ENCODE data around the gene DCTN3.

DCTN3 gene

DNA sequence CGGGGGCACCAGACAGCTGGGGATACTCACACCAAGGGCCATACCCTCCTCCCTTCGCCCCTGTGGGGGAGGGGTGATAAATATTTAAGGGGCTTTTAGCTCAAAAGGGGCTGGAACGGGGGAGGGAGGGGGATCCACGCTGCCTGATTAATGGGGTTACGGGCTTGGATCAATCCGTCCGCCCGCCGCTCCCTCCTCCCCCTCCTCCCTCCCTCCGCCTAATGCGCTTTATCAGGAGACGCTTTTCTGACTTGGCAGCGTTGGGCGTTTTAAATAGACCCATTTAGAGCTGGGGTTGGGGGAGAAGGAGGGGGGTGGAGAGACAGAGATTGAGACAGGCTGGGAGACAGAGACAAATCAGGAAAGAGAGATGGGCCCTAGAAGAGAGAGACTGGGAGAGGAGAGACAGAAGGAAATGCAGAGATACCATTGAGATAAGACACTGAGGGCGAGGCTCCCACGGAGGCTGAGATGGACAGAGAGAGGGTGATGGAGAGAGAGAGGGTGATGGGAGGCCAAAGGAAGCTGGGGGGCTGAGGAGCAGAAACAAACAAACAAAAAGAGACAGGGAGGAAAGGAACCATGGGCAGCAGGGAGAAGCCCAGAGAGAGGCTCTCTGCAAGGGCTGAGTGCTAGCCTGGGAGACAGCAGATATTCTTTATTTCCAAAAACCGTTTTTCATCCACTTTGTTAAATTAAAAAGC lies 41.0 kb downstream of the DCTN3 start:
- POLR2A ChIA-PET: no interaction called here
- Histone ChIP-seq H3K27ac (ENCODE audit: insufficient read depth in 1 of 2, low read depth in 1 of 2, low read length in 2 of 2, poor library complexity in 1 of 2, severe bottlenecking in 2 of 2) (no peak overlapping the region), H3K4me1 (ENCODE audit: control extremely low read depth in 1 of 4, control insufficient read depth in 4 of 4, insufficient read depth in 4 of 4, low read length in 3 of 4) (peaks cover 0 to 11% (median 8%) of the 10 kb centered on the region in 4 experiments), H3K9me3 (ENCODE audit: control extremely low read depth in 1 of 5, control insufficient read depth in 4 of 5, insufficient read depth in 2 of 5, low read depth in 1 of 5, low read length in 4 of 5) (no peaks in the 10 kb centered on the region), H3K4me3 (ENCODE audit: control insufficient read depth in 1 of 7, extremely low read depth in 1 of 7, insufficient read depth in 4 of 7, low read depth in 2 of 7, low read length in 6 of 7) (no peak overlapping the region), H3K36me3 (ENCODE audit: control insufficient read depth in 4 of 4, insufficient read depth in 4 of 4, low read length in 3 of 4) (no peaks in the 10 kb centered on the region), H3K27me3 (replicated peaks in 2 of 5; ENCODE audit: control insufficient read depth in 4 of 5, insufficient read depth in 5 of 5, low read length in 4 of 5) (peaks cover 0 to 91% (median 50%) of the 10 kb centered on the region in 5 experiments)
- DNase-seq: no peak
- WGBS (ENCODE audit: insufficient coverage): 8% methylated on average over 4 of the region's 17 CpGs
- CTCF ChIA-PET: interaction anchor here (0.7 to 2.1 kb wide), 4 partner anchors 11 to 55 kb away, joined by 4 to 6 read pairs (median 5); no protein-coding TSS in a partner anchor

DNA sequence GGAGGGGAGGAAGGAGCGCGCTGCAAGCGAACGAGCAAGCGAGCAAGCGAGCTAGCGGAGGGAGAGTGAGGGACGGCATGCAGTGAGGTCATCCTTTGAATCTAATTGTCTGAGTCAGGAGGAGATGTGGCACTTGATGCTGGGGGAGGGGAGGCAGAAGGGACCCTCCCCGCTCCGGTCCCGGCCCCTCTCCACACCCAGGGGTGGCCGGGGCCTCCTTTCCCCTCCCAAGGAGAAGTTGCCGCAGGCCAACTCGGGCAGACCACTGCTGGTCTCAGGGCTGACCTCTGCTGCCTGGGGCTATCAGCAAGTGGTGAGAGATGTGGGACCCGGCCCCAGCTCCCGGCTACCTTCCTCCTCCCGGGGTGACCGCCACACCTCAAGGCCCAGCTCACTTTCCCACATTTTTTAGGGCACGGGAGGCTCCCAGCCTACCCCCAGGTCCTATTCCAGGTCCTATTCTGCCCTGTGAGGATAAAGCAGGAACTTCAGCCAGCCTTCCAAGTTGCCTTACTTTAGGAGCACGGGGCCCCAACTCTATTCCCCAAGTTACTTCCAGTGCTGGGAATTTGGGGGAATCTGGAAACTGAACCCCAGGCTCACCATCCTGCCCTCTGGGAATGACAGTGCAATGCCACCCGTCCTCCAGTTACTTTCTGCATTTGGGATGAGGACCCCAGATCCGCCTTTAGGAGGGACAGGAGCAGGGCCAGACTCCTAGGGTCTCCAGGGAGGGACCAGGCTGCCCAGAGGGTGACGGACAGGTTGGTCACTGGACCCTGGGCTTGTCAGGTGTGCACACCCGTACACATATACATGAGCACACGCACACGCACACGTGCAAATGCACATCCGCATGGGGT lies 41.8 kb downstream of the DCTN3 start:
- POLR2A ChIA-PET: interaction anchor here (0.8 kb wide), 1 partner anchor 11 kb away, joined by 3 read pairs; the partner anchor contains the start of gene CNTFR
- H3K27ac ChIP-seq (ENCODE audit: insufficient read depth in 1 of 2, low read depth in 1 of 2, low read length in 2 of 2, poor library complexity in 1 of 2, severe bottlenecking in 2 of 2): no peak overlapping the region

DNA sequence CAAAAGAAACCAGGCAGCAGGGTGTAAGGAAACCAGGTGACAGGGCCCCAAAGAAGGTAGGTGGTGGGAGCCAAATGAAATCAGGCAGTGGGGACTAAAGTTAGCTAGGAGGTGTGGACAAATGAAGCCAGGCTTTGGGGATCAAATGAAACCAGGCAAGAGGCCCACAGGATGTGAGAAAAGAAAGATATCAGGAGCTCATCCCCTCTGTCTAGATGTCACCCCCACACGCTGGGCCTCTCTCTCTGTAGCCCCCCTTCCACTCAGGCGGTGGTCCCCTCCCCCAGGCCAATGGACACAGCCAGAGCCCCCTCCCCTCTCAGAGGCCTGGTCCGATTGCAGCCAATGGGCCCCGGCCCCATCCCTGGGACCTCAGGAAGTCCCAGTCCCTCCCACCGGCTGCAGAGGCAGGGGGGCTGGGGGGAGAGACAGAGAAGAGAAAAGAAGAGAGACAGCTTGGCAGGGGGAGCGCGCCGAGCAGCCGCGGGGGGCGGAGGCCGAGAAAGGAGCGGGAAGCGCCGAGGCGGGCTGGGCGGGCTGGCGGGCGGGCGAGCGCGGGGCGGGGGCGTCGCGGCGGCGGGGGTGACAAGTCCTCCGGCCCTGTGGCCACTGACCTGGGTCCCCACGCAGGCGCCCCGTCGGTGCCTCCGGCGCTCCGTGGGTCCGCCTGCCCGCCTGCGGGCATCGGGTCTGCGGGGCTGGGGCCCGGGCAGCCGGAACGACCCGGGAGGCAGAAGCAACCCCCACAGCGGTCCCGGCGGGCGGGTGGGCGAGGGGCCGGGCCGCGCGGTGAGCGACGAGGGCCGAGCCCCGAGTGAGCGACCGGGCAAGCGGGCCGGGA lies 42.7 kb downstream of the DCTN3 start:
- Histone ChIP-seq H3K4me3 (ENCODE audit: control insufficient read depth in 1 of 7, extremely low read depth in 1 of 7, insufficient read depth in 4 of 7, low read depth in 2 of 7, low read length in 6 of 7) (peak overlapping the region in 3 of 7 experiments; percentile 24 to 57 (median 36)), H3K36me3 (ENCODE audit: control insufficient read depth in 4 of 4, insufficient read depth in 4 of 4, low read length in 3 of 4) (no peaks in the 10 kb centered on the region), H3K27me3 (replicated peaks in 2 of 5; ENCODE audit: control insufficient read depth in 4 of 5, insufficient read depth in 5 of 5, low read length in 4 of 5) (peaks cover 0 to 81% (median 44%) of the 10 kb centered on the region in 5 experiments), H3K9me3 (ENCODE audit: control extremely low read depth in 1 of 5, control insufficient read depth in 4 of 5, insufficient read depth in 2 of 5, low read depth in 1 of 5, low read length in 4 of 5) (no peaks in the 10 kb centered on the region), H3K27ac (ENCODE audit: insufficient read depth in 1 of 2, low read depth in 1 of 2, low read length in 2 of 2, poor library complexity in 1 of 2, severe bottlenecking in 2 of 2) (no peak overlapping the region), H3K4me1 (ENCODE audit: control extremely low read depth in 1 of 4, control insufficient read depth in 4 of 4, insufficient read depth in 4 of 4, low read length in 3 of 4) (peaks cover 0 to 11% (median 8%) of the 10 kb centered on the region in 4 experiments)
- ChIA-PET POLR2A (interaction anchor here (0.8 kb wide), 1 partner anchor 12 kb away, joined by 3 read pairs; the partner anchor contains the start of gene CNTFR), CTCF (interaction anchor here (0.8 to 1.0 kb wide), 3 partner anchors 14 to 81 kb away, joined by 3 to 4 read pairs (median 3); no protein-coding TSS in a partner anchor)
- DNase-seq: no peak
- under 1% methylated on average over 35 of the region's 62 CpGs for WGBS (ENCODE audit: insufficient coverage)

More for the DNA sequence above, 41.8 kb downstream of the DCTN3 start:
- peak overlapping the region in 3 of 7 experiments; percentile 24 to 57 (median 36) for H3K4me3 ChIP-seq (ENCODE audit: control insufficient read depth in 1 of 7, extremely low read depth in 1 of 7, insufficient read depth in 4 of 7, low read depth in 2 of 7, low read length in 6 of 7)
- peaks cover 0 to 88% (median 48%) of the 10 kb centered on the region in 5 experiments for H3K27me3 ChIP-seq (replicated peaks in 2 of 5; ENCODE audit: control insufficient read depth in 4 of 5, insufficient read depth in 5 of 5, low read length in 4 of 5)
- peaks cover 0 to 11% (median 8%) of the 10 kb centered on the region in 4 experiments for H3K4me1 ChIP-seq (ENCODE audit: control extremely low read depth in 1 of 4, control insufficient read depth in 4 of 4, insufficient read depth in 4 of 4, low read length in 3 of 4)
- H3K9me3 ChIP-seq (ENCODE audit: control extremely low read depth in 1 of 5, control insufficient read depth in 4 of 5, insufficient read depth in 2 of 5, low read depth in 1 of 5, low read length in 4 of 5): no peaks in the 10 kb centered on the region
- DNase-seq: peak in 2 of 3 donors; percentile 56 to 57
- CTCF ChIA-PET: interaction anchor here (0.7 to 2.1 kb wide), 5 partner anchors 13 to 82 kb away, joined by 3 to 6 read pairs (median 4); no protein-coding TSS in a partner anchor
- 7% methylated on average over 23 of the region's 28 CpGs for WGBS (ENCODE audit: insufficient coverage)
- H3K36me3 ChIP-seq (ENCODE audit: control insufficient read depth in 4 of 4, insufficient read depth in 4 of 4, low read length in 3 of 4): no peaks in the 10 kb centered on the region

DNA sequence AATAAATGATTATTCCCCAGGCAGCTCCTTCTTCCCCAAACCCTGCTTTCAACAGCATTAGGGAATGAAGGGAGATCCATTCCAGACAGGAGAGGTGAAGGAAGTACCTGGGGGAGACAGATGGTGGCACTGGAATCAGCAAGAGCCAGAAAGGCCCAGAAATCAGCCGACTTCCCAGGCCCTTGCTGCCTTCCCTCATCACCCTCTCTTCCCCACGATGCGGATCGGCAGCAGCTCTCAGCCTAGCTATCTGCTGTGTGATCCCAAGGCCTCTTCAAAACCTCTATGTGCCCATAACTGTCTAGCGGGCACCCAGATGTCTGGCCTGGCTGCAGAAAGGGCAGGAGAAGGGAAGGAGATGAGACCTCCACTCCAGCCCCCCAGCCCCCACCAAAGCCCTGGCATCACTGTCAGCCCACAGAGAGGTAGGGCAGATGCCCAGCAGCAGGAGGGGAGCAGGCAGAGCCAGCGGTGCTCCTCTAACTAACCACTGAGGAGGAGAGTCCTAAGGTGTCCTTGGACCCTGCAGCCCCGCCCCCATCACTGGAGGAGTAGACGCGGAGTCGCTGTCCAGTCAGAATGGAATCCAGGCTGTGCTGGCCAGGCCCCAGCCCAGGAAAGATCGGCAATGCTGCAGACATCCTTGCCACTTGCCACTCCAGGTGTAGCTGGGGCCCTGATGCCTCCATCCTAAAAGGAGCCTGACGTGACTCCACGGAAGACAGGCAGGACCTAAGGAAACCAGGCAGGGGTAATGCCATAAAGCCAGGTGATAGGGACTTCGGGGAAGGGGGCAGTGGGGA lies 43.5 kb downstream of the DCTN3 start:
- no peak for DNase-seq
- no peak overlapping the region for H3K4me3 ChIP-seq (ENCODE audit: control insufficient read depth in 1 of 7, extremely low read depth in 1 of 7, insufficient read depth in 4 of 7, low read depth in 2 of 7, low read length in 6 of 7)
- no peaks in the 10 kb centered on the region for H3K9me3 ChIP-seq (ENCODE audit: control extremely low read depth in 1 of 5, control insufficient read depth in 4 of 5, insufficient read depth in 2 of 5, low read depth in 1 of 5, low read length in 4 of 5)
- H3K27me3 ChIP-seq (replicated peaks in 2 of 5; ENCODE audit: control insufficient read depth in 4 of 5, insufficient read depth in 5 of 5, low read length in 4 of 5): peaks cover 0 to 73% (median 41%) of the 10 kb centered on the region in 5 experiments
- 85% methylated on average over 10 of the region's 14 CpGs for WGBS (ENCODE audit: insufficient coverage)
- CTCF ChIA-PET: interaction anchor here (1.0 to 1.3 kb wide), 3 partner anchors 13 to 26 kb away, joined by 3 to 4 read pairs (median 4); no protein-coding TSS in a partner anchor
- peaks cover 0 to 11% (median 8%) of the 10 kb centered on the region in 4 experiments for H3K4me1 ChIP-seq (ENCODE audit: control extremely low read depth in 1 of 4, control insufficient read depth in 4 of 4, insufficient read depth in 4 of 4, low read length in 3 of 4)
- H3K27ac ChIP-seq (ENCODE audit: insufficient read depth in 1 of 2, low read depth in 1 of 2, low read length in 2 of 2, poor library complexity in 1 of 2, severe bottlenecking in 2 of 2): no peak overlapping the region
- POLR2A ChIA-PET: no interaction called here
- no peaks in the 10 kb centered on the region for H3K36me3 ChIP-seq (ENCODE audit: control insufficient read depth in 4 of 4, insufficient read depth in 4 of 4, low read length in 3 of 4)

- H3K4me3 ChIP-seq (ENCODE audit: control insufficient read depth in 1 of 7, extremely low read depth in 1 of 7, insufficient read depth in 4 of 7, low read depth in 2 of 7, low read length in 6 of 7): no peak overlapping the region
- WGBS (ENCODE audit: insufficient coverage): 77% methylated on average over 15 of the region's 21 CpGs
- no peak for DNase-seq
- peaks cover 0 to 66% (median 34%) of the 10 kb centered on the region in 5 experiments for H3K27me3 ChIP-seq (replicated peaks in 2 of 5; ENCODE audit: control insufficient read depth in 4 of 5, insufficient read depth in 5 of 5, low read length in 4 of 5)
- POLR2A ChIA-PET: no interaction called here
- no peak overlapping the region for H3K27ac ChIP-seq (ENCODE audit: insufficient read depth in 1 of 2, low read depth in 1 of 2, low read length in 2 of 2, poor library complexity in 1 of 2, severe bottlenecking in 2 of 2)
- H3K4me1 ChIP-seq (ENCODE audit: control extremely low read depth in 1 of 4, control insufficient read depth in 4 of 4, insufficient read depth in 4 of 4, low read length in 3 of 4): peaks cover 0 to 11% (median 8%) of the 10 kb centered on the region in 4 experiments
- no peaks in the 10 kb centered on the region for H3K36me3 ChIP-seq (ENCODE audit: control insufficient read depth in 4 of 4, insufficient read depth in 4 of 4, low read length in 3 of 4)
- no peaks in the 10 kb centered on the region for H3K9me3 ChIP-seq (ENCODE audit: control extremely low read depth in 1 of 5, control insufficient read depth in 4 of 5, insufficient read depth in 2 of 5, low read depth in 1 of 5, low read length in 4 of 5)
- CTCF ChIA-PET: interaction anchor here (0.6 to 1.3 kb wide), 4 partner anchors 9 to 29 kb away, joined by 3 to 4 read pairs (median 4); no protein-coding TSS in a partner anchor
Observed at GRCh38 chr9:34575862-34576596, 44.3 kb downstream of the DCTN3 start.
